AG09319 (cell line): ENCODE measurements around the gene RPA3.

Experiments
- DNase-seq: peaks from one replicate; pipeline ENCODE4 v3.0.0-alpha.2; 2010; ENCODE audit warnings: low read depth; ENCODE audit errors: extremely low read depth
- CTCF ChIP-seq: IDR thresholded peaks from 2 replicates; pipeline ENCODE4 v1.5.1; 2011; ENCODE audit warnings: low read depth, mild to moderate bottlenecking, inconsistent platforms, low read length, moderate library complexity

RPA3 gene

GRCh38 chr7:7620236-7620635 is 98.2 kb downstream of the RPA3 start:
- no peak for TF ChIP-seq CTCF
- no peak for DNase-seq

- TF ChIP-seq CTCF = no peak
- no peak for DNase-seq
Observed at GRCh38 chr7:7618410-7618809, 100.0 kb downstream of the RPA3 start.

DNA sequence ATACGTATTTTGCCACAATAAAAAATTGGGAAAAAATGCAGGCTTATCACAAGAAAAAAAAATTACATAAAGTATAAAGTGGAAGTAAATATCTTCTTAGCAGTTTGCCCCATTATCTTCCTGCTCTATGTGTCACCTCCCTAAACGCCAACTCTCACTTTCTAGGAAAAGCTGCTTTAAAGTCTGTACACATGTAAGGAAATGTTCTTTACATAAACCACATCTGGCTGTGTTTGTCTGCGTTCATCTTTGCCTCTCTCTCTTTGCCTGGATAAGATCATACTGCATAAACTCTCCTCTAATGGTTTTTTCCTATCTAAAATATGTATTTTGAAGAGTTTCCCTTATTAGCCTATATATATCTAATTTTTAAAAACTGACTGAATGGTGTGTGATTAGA is 100.9 kb downstream of the RPA3 start:
- no peak for DNase-seq

DNA sequence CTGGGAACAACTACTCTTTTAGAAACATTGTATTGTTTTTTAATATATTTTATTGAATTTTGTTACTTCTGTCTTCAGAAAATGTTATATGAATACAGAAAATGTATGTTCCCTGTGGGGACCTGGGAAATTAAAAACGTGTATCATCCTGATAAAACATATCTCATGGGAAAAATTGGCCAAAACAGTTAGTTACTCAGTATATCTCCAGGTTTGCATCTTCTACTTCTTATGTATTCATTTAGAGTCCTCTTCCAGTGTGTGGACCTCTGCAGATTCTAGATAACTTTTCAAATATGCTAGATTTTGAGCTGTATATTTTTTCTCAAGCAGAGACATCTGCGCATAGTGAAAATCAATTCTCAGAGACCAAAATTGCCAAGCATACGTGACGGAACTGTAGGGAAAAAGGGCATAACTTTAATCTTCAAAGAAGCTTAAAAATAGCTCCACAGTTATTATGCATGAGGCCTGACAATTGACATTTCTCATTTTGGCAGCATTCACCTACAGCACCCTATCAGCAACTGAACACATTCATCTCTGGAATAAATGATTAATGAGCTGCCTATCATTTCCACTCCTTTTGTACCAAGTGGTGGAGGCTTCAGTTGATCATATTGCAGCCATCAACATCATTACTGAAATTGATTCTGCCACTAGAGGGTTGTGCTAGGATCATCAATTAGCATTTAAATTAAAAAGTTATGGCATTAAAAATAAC is 104.2 kb downstream of the RPA3 start:
- no peak for TF ChIP-seq CTCF
- no peak for DNase-seq

More for the DNA sequence above, 100.9 kb downstream of the RPA3 start:
- no peak for TF ChIP-seq CTCF

GRCh38 chr7:7613210-7613609 is 105.2 kb downstream of the RPA3 start:
- DNase-seq = no peak
- no peak for TF ChIP-seq CTCF

DNA sequence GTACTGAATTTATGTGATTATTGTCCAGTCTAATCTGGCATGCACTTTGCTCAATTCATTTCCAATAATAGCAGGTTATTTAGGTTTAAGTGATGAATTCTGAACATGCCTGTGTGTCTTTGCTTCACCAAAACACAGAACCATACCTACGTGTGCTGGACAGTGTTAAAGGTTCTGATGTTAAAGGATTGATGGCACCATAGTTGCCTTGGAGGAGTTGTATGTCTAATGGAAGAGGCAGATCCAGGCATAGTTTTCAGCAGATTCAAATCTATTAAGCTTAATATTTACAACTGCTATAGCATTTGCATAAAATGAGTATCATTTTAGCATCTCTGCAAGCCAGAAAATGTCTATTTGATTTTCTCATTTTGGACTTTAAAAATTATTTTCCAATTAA is 105.9 kb downstream of the RPA3 start:
- no peak for DNase-seq
- no peak for TF ChIP-seq CTCF

DNA sequence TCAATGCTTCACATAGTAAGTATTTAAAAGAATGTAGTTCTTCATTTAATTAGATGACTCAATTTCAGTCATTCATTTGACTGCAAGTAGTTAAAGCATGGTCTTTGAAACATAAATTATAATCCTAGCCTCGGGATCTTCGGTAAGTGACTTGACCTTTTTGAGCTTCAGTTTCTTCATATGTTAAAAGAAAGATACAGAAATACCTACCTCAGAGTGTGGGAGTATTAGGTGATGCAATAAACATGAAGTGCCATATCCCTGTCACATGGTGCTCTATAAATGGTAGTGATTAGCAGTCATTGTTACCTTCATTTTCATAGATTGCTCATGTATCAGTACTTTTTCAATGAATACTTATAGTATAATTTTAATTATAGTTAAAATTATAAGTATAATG is 109.1 kb downstream of the RPA3 start:
- TF ChIP-seq CTCF = no peak
- no peak for DNase-seq
